Thoracic aorta (tissue), 2 donors: Measurements from ENCODE around the gene INTS2. TPM values are rescaled to one million over a fixed set of nuclear protein-coding genes. Genes with fewer than 3 reads are reported as not detected.

Experiments
- ATAC-seq: fragments of 150-250 bp; one replicate; pipeline ENCODE4 v1.8.0; 2017; ENCODE audit warnings: low read depth; ENCODE audit not compliant: insufficient number of reproducible peaks, low FRiP score
- DNase-seq: peaks from one replicate; pipeline ENCODE4 v3.0.0-alpha.2; 2020; ENCODE audit warnings: low spot score
- H3K27ac ChIP-seq, 2 donors: fragments of 200-600 bp; sonication (generic); 1 replicate in 1 of 2; 2 replicates in 1 of 2; pipeline ENCODE4 v1.5.1; 2016; ENCODE audit warnings: mild to moderate bottlenecking in 2 of 2, moderate library complexity in 2 of 2
- H3K27me3 ChIP-seq: fragments of 200-600 bp; sonication (generic); replicated peaks from 2 replicates; pipeline ENCODE4 v1.6.0; 2016; ENCODE audit warnings: mild to moderate bottlenecking; ENCODE audit not compliant: insufficient read depth
- H3K36me3 ChIP-seq: fragments of 200-600 bp; sonication (generic); one replicate; pipeline ENCODE4 v1.5.1; 2016
- H3K4me1 ChIP-seq, 2 donors: fragments of 200-600 bp; sonication (generic); 1 replicate in 1 of 2; 2 replicates in 1 of 2; pipeline versions ENCODE4 v1.5.1 to v1.6.0; 2016; ENCODE audit warnings: low read depth in 2 of 2, mild to moderate bottlenecking in 1 of 2; ENCODE audit not compliant: control insufficient read depth in 1 of 2
- H3K4me3 ChIP-seq: fragments of 200-600 bp; sonication (generic); 2 replicates; pipeline ENCODE4 v1.5.1; 2016; ENCODE audit warnings: mild to moderate bottlenecking
- H3K9me3 ChIP-seq: fragments of 200-600 bp; sonication (generic); 2 replicates; pipeline ENCODE4 v1.5.1; 2016
- total RNA-seq, 2 donors: library from RNA; depleted of rRNA; stranded (reverse); fragments of >200 nt; gene quantifications; one replicate each; pipeline versions ENCODE4 v1.1.0 to v1.2.3, GENCODE V29; 2016
- TF ChIP-seq, protein P1 (sequence below): fragments of 200-600 bp; sonication (generic); IDR thresholded peaks from one replicate; pipeline ENCODE4 v1.5.1; 2019; ENCODE audit warnings: antibody characterized with exemption

Gene INTS2
- total RNA-seq, 2 donors from 2014 or later, result 13.8 to 19.8 TPM

DNA sequence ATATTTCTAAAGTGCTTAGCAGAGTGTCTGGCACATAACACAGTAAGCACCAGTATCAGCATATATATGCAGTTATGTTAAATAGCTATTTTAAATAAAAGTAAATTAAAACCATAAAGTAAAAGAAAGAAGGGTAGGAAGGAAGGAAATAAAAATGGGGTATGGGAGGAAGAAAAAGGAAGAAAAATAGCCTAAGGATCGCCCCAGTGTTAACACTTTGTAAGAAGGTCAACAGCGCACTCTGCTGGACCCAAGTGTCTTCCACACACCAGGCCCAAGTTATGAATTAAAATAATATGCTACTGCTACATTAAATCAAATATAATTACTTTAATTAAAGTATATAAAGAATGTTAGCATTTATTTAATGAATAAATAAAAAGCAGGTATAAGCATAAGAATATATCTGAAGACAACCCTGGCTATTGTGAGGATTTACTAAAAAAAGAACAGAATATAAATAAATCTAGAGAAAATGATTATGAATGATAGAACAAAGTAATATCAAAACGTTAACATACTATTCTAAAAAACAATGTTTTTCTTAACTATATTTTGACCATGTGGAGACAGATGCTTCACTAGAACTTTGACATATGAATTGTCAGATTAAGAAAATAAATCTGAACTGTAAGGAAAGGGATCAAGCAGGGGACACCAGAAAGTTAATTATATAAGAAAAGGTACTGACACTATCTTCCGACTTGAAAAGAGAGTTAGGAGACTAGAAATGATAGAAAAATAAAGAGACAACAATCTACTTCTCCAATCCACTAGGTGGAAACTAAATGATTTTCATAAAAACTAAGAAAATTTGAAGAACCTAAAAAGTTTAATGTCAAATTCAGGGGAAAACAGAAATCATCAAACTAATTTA is 90.4 kb downstream of the INTS2 start:
- Histone ChIP-seq H3K36me3 (no peaks in the 10 kb centered on the region), H3K9me3 (no peaks in the 10 kb centered on the region), H3K4me3 (no peak overlapping the region), H3K27ac (no peak overlapping the region), H3K4me1 (no peaks in the 10 kb centered on the region), H3K27me3 (no peaks in the 10 kb centered on the region)
- no peak for DNase-seq
- TF ChIP-seq, protein P1, sequence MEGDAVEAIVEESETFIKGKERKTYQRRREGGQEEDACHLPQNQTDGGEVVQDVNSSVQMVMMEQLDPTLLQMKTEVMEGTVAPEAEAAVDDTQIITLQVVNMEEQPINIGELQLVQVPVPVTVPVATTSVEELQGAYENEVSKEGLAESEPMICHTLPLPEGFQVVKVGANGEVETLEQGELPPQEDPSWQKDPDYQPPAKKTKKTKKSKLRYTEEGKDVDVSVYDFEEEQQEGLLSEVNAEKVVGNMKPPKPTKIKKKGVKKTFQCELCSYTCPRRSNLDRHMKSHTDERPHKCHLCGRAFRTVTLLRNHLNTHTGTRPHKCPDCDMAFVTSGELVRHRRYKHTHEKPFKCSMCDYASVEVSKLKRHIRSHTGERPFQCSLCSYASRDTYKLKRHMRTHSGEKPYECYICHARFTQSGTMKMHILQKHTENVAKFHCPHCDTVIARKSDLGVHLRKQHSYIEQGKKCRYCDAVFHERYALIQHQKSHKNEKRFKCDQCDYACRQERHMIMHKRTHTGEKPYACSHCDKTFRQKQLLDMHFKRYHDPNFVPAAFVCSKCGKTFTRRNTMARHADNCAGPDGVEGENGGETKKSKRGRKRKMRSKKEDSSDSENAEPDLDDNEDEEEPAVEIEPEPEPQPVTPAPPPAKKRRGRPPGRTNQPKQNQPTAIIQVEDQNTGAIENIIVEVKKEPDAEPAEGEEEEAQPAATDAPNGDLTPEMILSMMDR, result peak; percentile 44
- ATAC-seq, result no peak

DNA sequence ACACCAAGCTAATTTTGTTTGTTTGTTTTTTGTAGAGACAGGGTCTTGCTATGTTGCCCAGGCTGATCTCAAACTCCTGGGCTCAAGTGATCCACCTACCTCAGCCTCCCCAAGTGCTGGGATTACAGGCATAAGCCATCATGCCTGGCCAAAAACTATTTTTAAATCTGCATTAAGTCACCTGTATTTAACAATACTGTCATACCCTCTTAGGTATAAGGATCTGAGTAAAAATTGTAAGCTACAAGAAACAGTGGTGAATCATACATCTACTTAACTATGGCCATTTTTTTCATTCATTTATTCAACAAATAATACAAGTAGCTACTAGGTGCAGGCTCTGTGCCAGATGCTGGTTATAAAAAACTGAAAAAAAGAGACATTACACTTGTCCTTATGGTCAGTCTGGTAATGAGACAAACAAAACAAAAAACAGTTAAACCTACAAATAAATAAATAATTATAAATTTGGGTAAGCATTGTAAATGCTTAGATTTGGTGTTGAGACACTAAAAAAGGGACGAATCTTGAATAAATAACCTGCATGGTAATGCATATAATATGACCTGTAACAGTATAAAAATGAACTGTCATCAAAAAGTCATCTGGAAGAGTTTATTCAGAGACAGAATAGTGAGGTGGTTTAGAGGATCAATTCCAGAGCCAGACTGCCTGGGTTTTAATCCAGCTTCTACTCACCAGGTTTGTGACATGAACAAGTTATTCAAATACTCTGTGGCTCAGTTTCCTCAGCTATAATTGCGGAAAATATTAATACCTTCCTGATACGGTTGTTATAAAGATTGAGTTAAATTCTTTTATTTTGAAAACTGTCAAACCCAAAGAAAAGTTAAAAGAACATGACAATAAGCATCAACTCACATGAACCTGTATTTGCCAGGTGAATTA is 91.3 kb downstream of the INTS2 start:
- DNase-seq (no peak), ATAC-seq (no peak)
- TF ChIP-seq, protein P1, result no peak
- no peak overlapping the region for H3K27ac ChIP-seq
- H3K36me3 ChIP-seq, result no peaks in the 10 kb centered on the region
- no peaks in the 10 kb centered on the region for H3K9me3 ChIP-seq
- H3K4me1 ChIP-seq, result no peaks in the 10 kb centered on the region
- no peaks in the 10 kb centered on the region for H3K27me3 ChIP-seq
- H3K4me3 ChIP-seq, result no peak overlapping the region

DNA sequence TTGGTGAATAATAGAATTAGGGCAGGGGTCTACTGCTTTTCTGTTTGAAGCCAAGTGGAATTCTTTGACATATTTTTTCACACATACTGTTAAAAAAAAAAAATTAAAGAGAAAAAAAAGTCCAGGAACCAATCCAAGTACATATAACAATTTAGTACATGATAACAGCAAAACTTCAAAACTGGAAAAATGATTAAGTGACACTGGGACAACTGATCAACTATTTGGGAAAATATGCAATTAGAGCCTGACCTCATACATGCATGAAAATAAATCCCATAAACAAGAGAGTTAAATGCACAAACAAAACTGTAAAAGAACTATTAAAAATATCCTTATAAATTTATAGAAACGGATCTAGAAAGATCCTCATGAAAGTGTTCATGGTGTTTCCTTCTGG is 92.2 kb downstream of the INTS2 start:
- ATAC-seq (no peak), DNase-seq (no peak)
- H3K27ac ChIP-seq, result no peak overlapping the region
- H3K4me3 ChIP-seq, result no peak overlapping the region
- no peaks in the 10 kb centered on the region for H3K27me3 ChIP-seq
- H3K36me3 ChIP-seq, result no peaks in the 10 kb centered on the region
- TF ChIP-seq, protein P1, result no peak
- no peaks in the 10 kb centered on the region for H3K9me3 ChIP-seq
- H3K4me1 ChIP-seq, result no peaks in the 10 kb centered on the region

GRCh38 chr17:61834610-61835009 is 93.2 kb downstream of the INTS2 start:
- Histone ChIP-seq H3K27ac (no peak overlapping the region), H3K27me3 (no peaks in the 10 kb centered on the region), H3K36me3 (no peaks in the 10 kb centered on the region), H3K4me3 (no peak overlapping the region), H3K4me1 (no peaks in the 10 kb centered on the region), H3K9me3 (no peaks in the 10 kb centered on the region)
- no peak for DNase-seq
- TF ChIP-seq, protein P1, result no peak
- ATAC-seq, result no peak
